Activated CD8-positive, alpha-beta memory T cell treated with anti-CD3 and anti-CD28 coated beads for 1 hour (primary cell): ENCODE data around the gene INSYN2B.
"Not testable (repeated sequence)": the region's sequence is repeated elsewhere in the genome, so short reads cannot be mapped to it uniquely, and the experiment has no call there.

Experiments
- DNase-seq, 2 donors: peaks; one replicate each; pipeline ENCODE4 v3.0.0-alpha.2; 2020; ENCODE audit warnings: low read depth in 1 of 2; ENCODE audit errors: extremely low read depth in 1 of 2

INSYN2B gene

GRCh38 chr5:169860585-169860984 is 119.7 kb downstream of the INSYN2B start:
- DNase-seq, result no peak

- no peak for DNase-seq
Measured at GRCh38 chr5:169856571-169856970, 123.7 kb downstream of the INSYN2B start.

- DNase-seq, result no peak
Measured at GRCh38 chr5:169851321-169851850, 128.9 kb downstream of the INSYN2B start.

DNA sequence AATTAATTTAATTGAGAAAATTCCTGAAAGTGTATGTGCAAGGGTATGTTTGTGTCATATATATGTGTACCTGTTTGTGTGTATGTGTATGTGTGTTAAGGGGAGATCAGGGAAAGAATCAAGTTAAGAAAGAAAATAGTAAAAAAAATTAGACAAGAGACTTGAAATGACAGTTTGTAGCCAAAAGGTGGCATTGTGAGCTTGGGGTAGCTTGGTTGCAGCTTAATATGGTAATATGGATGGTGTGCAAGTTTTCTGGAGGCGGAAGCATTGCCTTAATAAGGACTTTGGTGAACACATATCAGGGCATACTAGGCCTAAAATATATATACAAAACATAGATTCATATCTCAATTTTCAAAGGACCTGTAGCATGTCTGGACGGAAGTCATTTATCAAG is 129.9 kb downstream of the INSYN2B start:
- DNase-seq, result no peak

GRCh38 chr5:169848792-169849191 is 131.5 kb downstream of the INSYN2B start:
- DNase-seq, result no peak

DNA sequence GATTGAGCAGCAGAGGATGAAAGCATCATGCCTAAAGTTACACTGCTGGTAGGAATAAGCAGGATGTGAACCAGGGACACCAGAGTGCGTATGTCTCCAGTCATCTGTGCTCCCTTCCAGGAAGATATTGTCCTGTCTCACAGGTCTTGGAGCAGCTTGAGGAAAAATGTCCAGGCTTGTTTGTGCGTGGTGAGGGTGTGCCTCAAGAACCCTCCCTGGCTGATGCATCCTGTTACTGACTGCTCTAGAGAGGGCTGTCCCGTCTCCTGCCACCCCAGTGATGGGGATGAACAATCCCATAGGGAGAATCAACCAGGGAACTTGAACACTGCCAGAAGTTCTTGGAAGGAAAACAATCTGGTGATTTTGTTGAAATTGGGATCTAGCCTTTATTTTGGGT is 132.0 kb downstream of the INSYN2B start:
- DNase-seq, result no peak

DNA sequence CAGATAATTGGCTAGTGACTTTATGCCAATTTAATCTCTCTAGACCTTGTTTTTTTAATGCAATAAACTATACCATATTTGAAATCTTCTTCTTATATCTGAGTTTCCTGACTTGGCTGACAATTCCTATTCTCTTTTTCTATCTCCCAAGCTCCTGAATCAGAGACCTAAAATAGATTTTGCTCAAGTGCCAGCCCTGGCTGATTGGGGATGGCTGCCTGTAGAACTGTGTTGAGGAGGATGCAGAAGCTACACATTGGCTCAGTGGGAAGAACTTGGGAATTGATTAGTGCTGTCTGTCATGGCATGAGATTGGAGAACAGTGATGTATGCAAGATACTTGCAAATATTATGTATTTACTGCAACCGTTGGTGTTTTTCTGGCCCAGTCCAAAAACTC is 132.8 kb downstream of the INSYN2B start:
- no peak for DNase-seq

DNA sequence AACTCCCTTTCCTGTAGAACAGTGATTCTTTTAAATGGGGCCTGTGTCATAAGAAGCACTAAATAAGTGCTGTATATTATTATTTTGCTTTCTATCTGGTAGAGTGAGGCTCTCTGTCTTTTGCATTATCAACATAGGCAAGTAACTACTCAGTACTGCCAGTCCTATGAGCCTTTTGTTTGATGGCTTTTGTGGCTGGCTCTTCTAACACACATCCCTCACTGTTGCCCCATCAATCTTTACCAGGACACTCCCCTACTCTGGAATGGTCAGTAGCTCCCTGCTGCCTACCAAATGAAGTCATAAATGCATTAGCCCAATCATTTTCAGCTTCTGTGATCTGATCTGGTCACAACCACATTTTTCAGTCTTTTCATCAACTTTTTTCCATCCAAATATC is 137.6 kb downstream of the INSYN2B start:
- no peak for DNase-seq

DNA sequence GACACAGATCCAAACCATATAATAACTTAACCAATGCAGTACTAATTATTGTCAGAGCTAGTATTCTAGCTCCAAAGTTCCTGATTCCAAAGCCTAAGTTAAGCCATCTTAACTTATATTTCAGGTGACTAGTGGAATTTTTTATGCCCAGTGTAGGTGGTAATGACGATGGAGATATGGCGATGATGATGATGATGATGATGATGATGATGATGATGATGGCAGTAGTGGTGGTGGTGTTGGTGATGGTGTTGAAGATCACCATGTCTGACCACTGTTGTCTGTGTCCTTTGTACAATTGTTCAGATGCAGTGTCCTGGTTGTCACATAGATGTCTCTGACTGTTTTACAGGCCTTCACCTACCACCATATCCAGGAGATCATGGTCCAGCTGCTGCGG is 139.9 kb downstream of the INSYN2B start:
- DNase-seq, result no peak

DNA sequence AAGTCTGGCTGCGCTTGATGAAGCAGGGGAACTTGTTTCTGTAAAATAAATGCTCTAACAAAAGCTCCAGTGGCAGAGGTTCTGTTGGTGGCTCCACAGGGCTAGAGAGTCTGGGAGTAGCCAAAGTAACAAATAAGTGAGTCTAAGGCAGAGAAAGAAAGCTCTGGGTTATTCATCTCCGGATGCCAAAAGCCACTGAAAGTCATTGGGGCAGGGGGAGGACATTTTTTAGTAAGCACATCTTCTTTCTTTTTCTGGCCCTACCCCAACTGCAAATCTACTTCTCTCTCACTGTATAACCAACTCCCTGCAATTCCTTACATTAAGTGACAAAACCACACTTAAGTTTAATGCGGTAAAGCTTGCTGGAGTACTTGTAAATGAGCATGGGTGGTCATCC is 141.6 kb downstream of the INSYN2B start:
- DNase-seq, result no peak

- no peak for DNase-seq
Measured at GRCh38 chr5:169837686-169838085, 142.6 kb downstream of the INSYN2B start.

DNA sequence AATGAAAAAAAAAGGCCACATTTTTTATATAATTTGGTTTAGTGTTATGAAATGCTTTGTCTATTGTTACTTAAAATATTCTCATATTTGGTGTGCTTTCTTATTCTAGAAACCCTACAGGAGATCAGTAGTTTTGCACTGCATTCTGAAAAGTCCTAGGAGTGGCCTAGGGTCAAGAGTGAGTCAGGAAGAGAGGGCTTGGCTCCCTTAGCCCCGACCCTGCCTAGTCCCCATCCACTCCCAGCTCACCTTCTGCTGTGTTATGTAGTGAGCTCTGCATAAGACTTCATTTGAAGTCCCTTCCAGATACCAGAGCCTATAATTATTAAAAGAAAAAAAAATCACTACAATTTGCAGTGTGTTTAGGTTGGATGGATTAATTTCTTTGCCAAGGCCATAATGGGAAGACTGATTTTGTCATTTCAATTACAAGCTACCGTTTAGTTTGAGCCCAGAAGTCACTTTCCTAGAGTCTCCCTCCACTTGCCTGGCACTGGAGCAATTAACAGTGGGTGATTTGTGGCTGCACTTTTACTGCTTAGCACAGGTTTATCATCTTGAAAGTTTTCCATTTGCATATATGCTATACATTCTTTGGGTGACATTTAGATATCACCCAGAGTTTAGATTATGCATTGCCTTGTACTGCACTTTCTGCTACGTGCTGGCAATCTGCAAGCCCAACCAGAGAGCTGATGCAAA is 143.3 kb downstream of the INSYN2B start:
- DNase-seq, result no peak

- DNase-seq, result not testable (repeated sequence)
Measured at GRCh38 chr5:169834540-169834939, 145.8 kb downstream of the INSYN2B start.

DNA sequence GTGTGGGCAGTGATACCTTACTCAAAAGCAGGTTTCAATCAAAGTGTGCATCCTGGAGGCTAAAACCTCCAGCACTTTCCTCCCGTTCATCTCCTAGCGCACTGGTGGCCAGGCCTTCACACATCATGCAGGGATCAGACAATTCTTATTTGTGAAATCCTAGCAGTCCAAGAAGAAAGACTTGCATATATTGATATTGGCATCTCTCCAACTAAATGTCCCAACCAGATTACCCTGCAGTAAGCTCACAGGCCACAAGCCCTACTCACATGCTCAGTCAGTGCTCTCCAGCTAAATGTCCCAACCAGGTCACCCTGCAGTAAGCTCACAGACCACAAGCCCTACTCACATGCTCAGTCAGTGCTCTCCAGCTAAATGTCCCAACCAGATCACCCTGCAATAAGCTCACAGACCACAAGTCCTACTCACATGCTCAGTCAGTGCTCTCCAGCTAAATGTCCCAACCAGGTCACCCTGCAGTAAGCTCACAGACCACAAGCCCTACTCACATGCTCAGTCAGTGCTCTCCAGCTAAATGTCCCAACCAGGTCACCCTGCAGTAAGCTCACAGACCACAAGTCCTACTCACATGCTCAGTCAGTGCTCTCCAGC is 146.5 kb downstream of the INSYN2B start:
- not testable (repeated sequence) for DNase-seq

- DNase-seq, result no peak
Measured at GRCh38 chr5:169832845-169833244, 147.4 kb downstream of the INSYN2B start.

- no peak for DNase-seq
Measured at GRCh38 chr5:169832304-169832703, 148.0 kb downstream of the INSYN2B start.

GRCh38 chr5:169831331-169831730 is 149.0 kb downstream of the INSYN2B start:
- no peak for DNase-seq

GRCh38 chr5:169828385-169828784 is 151.9 kb downstream of the INSYN2B start:
- DNase-seq, result no peak

DNA sequence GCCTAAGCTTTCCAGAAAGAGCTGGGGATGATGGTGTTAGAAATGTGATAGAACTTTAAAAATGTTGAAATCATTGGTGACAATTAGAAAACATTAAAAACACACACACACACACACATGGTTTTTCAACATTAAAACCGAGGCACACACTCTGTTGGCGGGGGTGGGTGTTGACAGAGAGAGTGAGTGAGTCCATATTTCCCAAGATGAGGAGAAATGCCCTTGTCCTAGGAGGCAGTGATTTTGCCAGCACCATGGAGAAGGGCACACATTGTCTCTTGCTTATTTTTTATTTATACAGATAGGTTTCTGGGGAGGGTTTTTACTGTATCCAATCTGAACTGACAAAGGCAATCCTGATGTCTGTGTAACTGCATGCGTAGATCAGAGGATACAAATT is 152.5 kb downstream of the INSYN2B start:
- no peak for DNase-seq

DNA sequence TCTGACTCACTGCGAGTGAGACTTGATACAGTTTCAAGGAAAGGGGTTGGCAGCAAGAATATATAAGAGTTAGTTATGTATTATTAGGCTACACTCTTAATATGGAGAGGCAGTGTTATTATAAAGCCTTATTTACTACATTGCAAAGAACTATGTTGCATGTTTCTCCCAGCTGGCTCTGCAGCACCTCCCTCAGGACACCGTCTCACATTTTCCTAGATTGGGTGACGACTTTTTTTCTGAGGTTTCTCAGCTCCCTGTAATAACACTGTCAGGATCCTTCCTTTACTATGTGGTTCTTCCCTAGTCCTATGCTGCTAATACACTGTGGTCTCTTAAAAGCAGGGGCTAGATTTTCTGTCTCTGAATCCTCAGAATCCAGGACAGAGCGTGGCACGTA is 153.7 kb downstream of the INSYN2B start:
- no peak for DNase-seq

GRCh38 chr5:169817031-169817430 is 163.3 kb downstream of the INSYN2B start:
- no peak for DNase-seq

GRCh38 chr5:169814522-169814921 is 165.8 kb downstream of the INSYN2B start:
- no peak for DNase-seq
